ENCODE measurements around the gene BCL2L1. TPM values are rescaled to one million over a fixed set of nuclear protein-coding genes. Genes with fewer than 3 reads are reported as not detected.
A peak's percentile ranks its signal among the peaks of the same experiment; 100 is the strongest.

The BCL2L1 gene
- total and polyA plus RNA-seq, 2 experiments from 2014 or later: 42.4 to 110 TPM

DNA sequence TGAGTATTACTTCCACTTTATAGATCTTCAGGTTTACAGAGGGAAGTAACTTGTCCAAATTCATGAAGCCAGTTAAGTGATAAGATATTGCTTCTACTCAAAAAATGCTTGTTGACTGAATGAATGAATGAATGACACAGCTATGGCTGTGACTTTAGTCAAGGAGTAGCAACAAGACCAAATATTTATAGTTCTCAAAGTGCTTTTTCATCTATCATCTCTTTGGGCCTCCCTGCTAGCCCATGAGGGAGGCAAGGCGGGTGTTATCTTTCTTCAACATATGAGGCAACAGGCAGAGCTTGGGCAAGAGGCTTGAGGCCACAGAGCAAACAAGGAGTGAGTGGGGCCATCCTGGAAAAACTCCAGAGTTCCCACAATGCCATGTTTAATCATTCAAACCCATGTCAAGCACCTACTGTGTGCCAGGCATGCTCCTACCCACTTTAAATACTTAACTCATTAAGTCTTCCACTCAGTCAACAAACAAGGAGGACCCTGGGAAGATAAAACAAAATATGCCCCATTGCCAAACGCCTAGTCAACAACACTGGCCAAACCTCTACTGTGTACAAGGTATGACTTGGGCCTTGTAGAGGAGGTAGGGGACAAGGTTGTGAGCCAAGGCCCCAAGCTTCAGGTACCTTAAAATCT is 15.9 kb downstream of the BCL2L1 start:
- H3K36me3 Mint-ChIP-seq (ENCODE audit: low read depth): peaks cover 34% of the 10 kb centered on the region
- no peak overlapping the region for H3K27ac Mint-ChIP-seq
- TF ChIP-seq EZH2phosphoT487 (IDR thresholded peaks at IDR 0.05; ENCODE audit: unreplicated experiment) (no peak), JUNB (IDR thresholded peaks at IDR 0.05; ENCODE audit: unreplicated experiment) (no peak), POLR2AphosphoS5 (IDR thresholded peaks at IDR 0.05; ENCODE audit: low read depth) (no peak), STAT1 (IDR thresholded peaks at IDR 0.05; ENCODE audit: unreplicated experiment) (no peak), NANOG (IDR thresholded peaks at IDR 0.05; ENCODE audit: borderline replicate concordance) (no peak), ZNF331 (CRISPR knock-in tag; IDR thresholded peaks at IDR 0.05; ENCODE audit: low read depth) (no peak), ZNF114 (CRISPR knock-in tag; IDR thresholded peaks at IDR 0.05) (no peak)
- TF ChIP-seq, protein P1, sequence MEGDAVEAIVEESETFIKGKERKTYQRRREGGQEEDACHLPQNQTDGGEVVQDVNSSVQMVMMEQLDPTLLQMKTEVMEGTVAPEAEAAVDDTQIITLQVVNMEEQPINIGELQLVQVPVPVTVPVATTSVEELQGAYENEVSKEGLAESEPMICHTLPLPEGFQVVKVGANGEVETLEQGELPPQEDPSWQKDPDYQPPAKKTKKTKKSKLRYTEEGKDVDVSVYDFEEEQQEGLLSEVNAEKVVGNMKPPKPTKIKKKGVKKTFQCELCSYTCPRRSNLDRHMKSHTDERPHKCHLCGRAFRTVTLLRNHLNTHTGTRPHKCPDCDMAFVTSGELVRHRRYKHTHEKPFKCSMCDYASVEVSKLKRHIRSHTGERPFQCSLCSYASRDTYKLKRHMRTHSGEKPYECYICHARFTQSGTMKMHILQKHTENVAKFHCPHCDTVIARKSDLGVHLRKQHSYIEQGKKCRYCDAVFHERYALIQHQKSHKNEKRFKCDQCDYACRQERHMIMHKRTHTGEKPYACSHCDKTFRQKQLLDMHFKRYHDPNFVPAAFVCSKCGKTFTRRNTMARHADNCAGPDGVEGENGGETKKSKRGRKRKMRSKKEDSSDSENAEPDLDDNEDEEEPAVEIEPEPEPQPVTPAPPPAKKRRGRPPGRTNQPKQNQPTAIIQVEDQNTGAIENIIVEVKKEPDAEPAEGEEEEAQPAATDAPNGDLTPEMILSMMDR (conservative IDR thresholded peaks at IDR 0.05; ENCODE audit: low read depth in 2 of 2): no peak
- TF ChIP-seq, protein P2, sequence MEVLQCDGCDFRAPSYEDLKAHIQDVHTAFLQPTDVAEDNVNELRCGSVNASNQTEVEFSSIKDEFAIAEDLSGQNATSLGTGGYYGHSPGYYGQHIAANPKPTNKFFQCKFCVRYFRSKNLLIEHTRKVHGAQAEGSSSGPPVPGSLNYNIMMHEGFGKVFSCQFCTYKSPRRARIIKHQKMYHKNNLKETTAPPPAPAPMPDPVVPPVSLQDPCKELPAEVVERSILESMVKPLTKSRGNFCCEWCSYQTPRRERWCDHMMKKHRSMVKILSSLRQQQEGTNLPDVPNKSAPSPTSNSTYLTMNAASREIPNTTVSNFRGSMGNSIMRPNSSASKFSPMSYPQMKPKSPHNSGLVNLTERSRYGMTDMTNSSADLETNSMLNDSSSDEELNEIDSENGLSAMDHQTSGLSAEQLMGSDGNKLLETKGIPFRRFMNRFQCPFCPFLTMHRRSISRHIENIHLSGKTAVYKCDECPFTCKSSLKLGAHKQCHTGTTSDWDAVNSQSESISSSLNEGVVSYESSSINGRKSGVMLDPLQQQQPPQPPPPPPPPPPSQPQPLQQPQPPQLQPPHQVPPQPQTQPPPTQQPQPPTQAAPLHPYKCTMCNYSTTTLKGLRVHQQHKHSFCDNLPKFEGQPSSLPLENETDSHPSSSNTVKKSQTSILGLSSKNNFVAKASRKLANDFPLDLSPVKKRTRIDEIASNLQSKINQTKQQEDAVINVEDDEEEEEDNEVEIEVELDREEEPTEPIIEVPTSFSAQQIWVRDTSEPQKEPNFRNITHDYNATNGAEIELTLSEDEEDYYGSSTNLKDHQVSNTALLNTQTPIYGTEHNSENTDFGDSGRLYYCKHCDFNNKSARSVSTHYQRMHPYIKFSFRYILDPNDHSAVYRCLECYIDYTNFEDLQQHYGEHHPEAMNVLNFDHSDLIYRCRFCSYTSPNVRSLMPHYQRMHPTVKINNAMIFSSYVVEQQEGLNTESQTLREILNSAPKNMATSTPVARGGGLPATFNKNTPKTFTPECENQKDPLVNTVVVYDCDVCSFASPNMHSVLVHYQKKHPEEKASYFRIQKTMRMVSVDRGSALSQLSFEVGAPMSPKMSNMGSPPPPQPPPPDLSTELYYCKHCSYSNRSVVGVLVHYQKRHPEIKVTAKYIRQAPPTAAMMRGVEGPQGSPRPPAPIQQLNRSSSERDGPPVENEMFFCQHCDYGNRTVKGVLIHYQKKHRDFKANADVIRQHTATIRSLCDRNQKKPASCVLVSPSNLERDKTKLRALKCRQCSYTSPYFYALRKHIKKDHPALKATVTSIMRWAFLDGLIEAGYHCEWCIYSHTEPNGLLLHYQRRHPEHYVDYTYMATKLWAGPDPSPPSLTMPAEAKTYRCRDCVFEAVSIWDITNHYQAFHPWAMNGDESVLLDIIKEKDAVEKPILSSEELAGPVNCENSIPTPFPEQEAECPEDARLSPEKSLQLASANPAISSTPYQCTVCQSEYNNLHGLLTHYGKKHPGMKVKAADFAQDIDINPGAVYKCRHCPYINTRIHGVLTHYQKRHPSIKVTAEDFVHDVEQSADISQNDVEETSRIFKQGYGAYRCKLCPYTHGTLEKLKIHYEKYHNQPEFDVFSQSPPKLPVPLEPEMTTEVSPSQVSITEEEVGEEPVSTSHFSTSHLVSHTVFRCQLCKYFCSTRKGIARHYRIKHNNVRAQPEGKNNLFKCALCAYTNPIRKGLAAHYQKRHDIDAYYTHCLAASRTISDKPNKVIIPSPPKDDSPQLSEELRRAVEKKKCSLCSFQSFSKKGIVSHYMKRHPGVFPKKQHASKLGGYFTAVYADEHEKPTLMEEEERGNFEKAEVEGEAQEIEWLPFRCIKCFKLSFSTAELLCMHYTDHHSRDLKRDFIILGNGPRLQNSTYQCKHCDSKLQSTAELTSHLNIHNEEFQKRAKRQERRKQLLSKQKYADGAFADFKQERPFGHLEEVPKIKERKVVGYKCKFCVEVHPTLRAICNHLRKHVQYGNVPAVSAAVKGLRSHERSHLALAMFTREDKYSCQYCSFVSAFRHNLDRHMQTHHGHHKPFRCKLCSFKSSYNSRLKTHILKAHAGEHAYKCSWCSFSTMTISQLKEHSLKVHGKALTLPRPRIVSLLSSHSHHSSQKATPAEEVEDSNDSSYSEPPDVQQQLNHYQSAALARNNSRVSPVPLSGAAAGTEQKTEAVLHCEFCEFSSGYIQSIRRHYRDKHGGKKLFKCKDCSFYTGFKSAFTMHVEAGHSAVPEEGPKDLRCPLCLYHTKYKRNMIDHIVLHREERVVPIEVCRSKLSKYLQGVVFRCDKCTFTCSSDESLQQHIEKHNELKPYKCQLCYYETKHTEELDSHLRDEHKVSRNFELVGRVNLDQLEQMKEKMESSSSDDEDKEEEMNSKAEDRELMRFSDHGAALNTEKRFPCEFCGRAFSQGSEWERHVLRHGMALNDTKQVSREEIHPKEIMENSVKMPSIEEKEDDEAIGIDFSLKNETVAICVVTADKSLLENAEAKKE (CRISPR knock-in tag; IDR thresholded peaks at IDR 0.05): no peak

More for the DNA sequence above, 15.9 kb downstream of the BCL2L1 start:
- no peaks in the 10 kb centered on the region for H3K9me3 Mint-ChIP-seq
- Histone ChIP-seq H3K36me3 (ENCODE audit: insufficient read depth) (peaks cover 4% of the 10 kb centered on the region; the same call in 1 of the 2 replicates), H3K4me2 (no peak overlapping the region), H3K27me3 (ENCODE audit: insufficient read depth) (no peaks in the 10 kb centered on the region), H3K4me3 (no peak overlapping the region), H4K20me1 (replicated peaks; ENCODE audit: insufficient read depth) (peaks cover 3% of the 10 kb centered on the region; the same call in 1 of the 2 replicates), H3K27ac (ENCODE audit: low read depth) (peak overlapping the region; percentile 28), H3F3A (replicated peaks; ENCODE audit: low read depth) (peaks cover 21% of the 10 kb centered on the region; the same call in 1 of the 2 replicates), H3K79me2 (replicated peaks; ENCODE audit: insufficient read depth) (peaks cover 100% of the 10 kb centered on the region), H3K4me1 (ENCODE audit: insufficient read depth) (peaks cover 38% of the 10 kb centered on the region), H3K9me2 (ENCODE audit: insufficient read depth) (no peaks in the 10 kb centered on the region), H2AFZ (no peak overlapping the region)
- H3K27me3 Mint-ChIP-seq (ENCODE audit: insufficient read depth, low read depth, poor library complexity): peaks cover 7% of the 10 kb centered on the region
- no peak for DNase-seq (ENCODE audit: low spot score)
- peaks cover 40% of the 10 kb centered on the region for H3K4me1 Mint-ChIP-seq
- no peak overlapping the region for H3K4me3 Mint-ChIP-seq
- no peak for ATAC-seq

Measured in GM23338 (cell line).